GM11168 (cell line): ENCODE data around the gene GAA.
"Not testable (repeated sequence)": the region's sequence is repeated elsewhere in the genome, so short reads cannot be mapped to it uniquely, and the experiment has no call there.

ENCODE experiments used
- in situ Hi-C: fragments of 300-500 bp; cut with MboI; formaldehyde crosslinking; loops from one replicate; pipeline ENCODE4 v1.12.0; 2022; ENCODE audit warnings: low sequenced_read_pairs; ENCODE audit not compliant: unreplicated experiment

Gene GAA

DNA sequence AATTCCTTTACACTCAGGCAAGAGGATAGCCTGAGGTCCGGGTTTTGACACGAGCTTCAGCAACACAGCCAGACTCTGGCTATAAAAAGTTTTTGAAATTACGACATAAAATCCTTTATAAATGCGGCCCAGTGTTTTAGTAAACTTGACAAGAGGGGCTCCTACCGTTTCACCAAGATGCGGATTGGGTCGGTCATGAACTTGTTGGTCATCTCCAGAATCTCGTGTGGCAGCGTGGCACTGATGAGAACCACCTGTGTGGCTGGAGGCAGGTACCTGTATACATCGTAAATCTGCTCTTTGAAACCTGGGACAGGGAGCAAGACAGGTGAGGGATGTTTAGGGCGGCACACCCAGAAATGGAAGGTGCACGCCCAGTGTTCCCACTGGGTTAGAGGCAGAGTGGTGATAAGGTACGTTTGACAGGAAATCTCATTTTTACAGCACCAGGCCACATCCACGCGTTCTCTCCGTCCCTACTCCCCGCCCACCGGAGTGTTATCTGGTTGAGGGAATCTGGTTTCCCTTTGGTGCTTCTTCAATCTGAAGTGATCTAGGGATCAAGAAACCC, 37.6 kb downstream of the GAA start:
- in situ Hi-C loops: no loop called here

DNA sequence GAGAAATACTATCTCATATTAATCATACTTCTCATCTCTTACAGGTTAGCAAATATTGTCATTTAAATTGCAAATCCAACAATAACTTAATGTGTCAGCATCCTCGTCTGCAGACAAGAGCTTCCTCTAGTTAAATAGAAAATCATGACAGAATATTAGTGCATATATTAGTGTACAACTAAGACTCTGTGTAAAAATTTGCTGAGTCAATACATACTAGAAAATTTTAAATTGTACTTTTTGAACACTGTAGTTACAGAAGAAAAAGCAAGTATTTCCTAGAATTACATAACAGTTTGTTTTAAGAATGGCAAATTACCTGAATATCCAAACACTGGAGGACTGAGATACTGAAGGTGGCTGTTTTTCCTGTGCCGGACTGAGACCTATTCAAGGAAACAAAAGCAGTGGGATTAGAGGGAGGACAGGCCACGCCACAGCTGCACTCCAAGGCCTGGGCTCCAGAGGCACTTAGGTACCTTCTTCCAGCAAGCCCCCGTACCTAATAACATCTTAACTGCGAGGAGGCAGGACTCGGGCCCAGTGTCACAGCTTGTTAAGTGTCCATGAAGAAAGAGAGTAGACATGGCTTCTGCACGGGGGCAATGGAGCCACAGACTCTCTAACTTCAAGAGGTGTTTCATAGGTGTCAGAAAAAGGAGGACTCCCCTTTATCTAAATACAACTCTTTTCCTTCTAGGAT, 40.2 kb downstream of the GAA start:
- in situ Hi-C loops: no loop called here

DNA sequence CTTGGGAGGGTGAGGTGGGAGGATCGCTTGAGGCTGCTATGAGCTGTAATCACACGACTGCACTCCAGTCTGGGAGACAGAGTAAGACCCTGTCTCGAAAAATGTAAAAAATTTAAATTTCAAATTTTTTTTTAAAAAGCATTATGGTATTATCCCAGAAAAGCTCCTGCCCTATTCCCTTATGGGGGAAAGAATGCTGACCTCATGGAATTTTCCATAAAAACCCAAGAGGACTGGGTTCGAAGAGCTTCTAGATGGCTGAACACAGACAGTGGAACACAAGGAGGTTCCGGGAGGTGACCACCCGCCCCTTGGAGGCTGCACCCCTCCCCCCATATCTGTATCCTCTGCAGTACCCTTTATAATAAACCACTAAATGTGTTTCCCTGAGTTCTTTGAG, 41.5 kb downstream of the GAA start:
- in situ Hi-C loops: no loop called here

DNA sequence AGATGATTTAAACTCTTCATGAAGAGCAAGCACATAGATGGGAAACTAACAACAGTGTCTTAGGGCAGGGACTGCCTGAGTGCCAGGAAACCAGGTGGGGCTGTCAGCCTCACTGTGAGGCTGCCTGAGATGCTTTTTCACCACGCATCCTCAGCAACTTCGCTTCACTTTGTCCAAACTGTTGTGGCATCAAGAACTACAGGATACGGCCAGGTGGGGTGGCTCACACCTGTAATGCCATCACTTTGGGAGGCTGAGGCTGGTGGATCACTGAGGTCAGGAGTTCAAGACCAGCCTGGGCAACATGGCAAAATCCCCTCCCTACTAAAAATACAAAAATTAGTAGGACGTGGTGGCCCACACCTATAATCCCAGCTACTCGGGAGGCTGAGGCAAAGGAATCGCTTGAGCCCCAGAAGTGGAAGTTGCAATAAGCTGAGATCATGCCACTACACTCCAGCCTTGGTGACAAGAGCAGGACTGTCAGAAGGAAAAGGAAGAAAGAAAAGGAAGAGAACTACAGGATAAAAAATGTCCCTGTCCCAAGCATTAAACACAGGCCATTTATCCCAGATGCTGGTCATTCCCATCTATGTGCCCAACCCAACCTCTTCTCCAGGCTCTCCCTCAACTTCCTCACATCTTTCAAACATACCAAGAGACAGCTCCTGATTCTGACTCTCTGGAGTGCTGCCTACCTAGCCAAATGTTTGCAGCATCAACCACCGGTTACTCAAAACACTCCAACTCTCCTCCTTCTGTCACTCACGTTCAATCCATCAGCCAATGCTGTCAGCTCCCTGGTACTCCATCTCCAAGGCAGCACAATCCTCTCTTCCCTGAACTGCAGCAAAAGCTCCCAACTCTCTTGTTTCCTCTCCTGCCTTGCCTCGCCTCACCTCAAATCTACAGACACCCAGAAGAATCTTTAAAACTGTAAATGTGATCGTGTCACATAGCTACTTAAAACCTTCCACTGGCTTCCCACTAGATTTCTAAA, 44.0 kb downstream of the GAA start:
- in situ Hi-C loops: no loop called here

DNA sequence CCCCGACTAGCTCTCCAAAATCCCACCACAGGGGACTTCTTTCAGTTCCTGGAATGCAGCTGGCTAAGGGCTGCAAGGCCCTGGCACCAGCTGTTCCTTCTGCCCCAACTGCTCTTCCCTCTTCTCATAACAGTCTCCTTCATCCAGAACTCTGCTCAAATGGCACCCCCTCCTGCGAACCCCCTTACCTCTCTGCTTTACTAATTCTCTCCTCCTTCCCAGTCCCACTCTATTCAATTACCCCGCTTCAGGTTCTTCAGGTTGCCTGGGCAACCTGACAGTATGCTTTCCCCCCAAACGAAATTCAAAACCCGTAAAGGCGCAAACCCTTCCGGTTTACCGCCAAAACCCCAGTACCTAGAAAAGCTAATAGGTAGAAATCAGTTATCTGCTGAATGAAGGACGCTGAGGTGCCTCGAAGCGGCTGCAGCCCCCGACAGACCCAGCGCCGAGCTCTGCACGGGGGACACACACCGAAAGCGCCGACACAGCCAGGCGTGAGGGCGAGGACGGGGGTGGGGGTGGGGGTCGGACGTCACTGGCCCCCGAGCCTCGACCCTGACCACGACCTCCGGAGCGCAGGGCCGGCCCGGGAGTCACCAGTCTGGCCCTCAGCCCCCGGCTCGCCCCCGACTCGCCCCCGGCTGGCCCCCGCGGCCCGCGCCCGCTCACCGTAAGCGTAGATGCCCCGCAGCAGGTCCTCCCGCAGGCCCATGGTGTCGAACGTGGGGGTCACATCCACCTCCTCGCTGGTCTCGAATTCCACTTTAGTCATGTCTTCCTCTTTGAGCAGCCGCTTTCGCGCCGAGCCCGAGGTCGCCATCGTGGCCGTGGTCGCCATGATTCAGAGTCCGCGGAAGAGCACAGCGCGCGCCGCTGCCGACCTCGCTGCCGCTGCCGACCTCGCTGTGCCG, 45.0 kb downstream of the GAA start:
- in situ Hi-C loops: no loop called here

DNA sequence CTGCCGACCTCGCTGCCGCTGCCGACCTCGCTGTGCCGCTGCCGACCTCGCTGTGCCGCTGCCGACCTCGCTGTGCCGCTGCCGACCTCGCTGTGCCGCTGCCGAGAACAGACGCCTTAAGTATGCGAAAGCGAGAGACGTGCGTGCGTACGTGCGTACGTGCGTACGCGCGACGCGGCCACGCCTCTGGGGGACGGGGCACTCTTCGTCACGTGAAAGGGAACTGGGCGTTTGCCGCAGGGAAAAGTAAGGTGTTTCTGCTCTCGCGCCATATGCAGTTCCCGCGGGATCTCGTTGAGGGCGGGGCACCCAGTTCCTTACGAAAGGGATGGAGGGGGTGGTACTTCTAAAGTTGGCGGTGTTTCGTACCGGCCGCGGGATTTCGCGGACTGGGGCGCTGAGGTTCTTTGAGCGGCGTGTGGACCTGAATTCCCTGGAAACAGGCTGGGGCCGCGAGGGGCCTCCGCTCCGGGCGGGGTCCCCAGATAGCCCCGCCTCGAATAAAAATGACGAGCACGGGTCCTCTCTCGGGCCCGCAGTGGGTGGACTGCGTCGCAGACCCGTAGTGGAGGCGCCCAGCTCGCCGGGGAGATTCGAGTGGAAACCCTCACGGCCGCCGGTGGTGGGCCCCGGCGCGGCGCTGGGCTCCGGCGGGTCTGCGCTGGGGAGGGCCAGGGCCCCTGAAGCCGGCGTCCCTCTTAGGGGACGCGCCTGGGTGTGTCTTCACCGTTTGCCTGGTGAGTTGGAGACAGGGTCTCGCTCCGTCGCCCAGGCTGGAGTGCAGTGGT, 45.8 kb downstream of the GAA start, which contains the start of gene EIF4A3:
TSS of gene EIF4A3 (minus strand) at position 94 of the 788 bp plus-strand sequence. CDS start 167 bp downstream, outside the sequence.
- in situ Hi-C loops: no loop called here

DNA sequence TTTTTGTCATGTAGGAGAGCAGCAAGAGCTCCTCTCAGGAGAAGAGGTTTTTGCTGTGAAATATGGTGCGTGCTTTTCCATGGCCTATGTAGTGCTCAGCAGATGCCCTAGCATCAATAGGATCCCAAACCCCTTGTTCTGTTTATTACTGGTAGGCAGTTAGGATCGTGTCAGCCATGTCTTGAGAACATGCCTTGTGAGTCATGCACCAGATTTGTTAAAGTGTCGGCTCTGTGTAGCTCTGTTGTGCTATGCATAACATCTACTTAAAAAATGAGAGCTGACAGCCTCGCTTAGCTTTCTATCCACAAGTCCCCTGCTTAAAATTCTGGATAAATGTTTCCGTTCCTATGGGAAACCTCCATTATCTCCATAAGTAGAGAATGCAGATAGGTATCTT, 50.0 kb downstream of the GAA start:
- in situ Hi-C loops: loop anchor here (5.0 kb wide), 1 partner anchor 106 kb away; no protein-coding TSS in a partner anchor

DNA sequence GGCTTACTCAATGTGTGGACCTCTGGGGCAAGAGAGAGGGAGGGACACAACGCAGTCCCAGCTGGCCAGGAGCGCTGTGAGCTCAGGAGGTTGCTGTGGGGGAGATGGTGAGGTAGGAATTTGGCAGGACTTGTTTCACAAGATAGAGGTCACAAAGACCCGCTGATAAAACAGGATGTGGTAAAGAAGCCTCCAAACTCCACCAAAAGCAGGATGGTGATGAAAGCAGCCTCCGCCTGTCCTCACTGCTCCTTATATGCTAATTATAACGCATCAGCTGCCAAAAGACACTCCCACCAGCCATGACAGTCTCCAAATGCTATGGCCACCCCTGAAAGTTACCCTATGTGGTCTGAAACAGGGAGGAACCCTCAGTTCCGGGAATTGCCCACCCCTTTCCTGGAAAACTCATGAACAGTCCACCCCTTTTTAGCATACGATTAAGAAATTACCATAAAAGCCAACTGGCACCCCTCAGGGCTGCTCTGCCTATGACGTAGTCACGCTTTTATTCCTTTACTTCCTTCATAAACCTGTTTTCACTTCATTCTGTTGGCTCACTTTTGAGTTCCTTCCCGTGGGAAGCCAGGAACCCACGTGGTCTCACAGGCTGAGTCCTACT, 50.8 kb downstream of the GAA start:
- in situ Hi-C loops: loop anchor here (5.0 kb wide), 1 partner anchor 105 kb away; no protein-coding TSS in a partner anchor

DNA sequence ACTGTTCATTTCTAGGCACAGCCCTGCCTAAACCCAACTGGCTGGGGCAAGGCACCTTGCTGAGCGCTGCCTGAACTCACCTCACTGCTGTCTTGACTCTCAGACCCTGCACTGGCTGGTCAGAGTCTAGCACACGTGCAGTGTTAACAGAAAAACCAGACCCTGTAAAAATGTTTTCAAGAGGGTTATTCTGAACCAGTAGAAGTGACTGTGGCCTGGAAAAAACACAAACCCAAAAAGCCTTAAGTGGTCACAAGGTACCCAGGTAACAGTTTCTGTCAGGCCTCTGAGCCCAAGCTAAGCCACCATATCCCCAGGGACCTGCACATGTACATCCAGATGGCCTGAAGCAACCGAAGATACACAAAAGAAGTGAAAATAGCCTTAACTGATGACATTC, 51.6 kb downstream of the GAA start:
- in situ Hi-C loops: loop anchor here (5.0 kb wide), 1 partner anchor 104 kb away; no protein-coding TSS in a partner anchor

DNA sequence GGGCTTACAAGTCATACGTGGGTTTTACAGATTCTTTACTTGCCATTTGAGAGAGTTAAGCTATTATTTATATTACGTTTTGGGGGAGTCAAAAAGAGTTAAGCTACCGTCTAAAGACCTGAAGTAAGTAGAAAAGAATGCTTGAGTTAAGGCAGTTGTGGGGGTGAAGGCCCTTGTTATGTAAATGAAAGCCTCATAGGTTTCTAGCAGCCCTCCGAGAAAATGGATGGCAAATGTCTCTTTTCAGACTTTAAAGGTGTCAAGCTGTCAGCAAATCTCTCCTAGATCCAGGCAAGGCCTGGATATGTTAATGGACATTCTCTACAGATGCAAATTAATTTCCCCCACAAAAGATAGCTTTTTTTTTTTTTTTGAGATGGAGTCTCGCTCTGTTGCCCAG, 52.8 kb downstream of the GAA start:
- in situ Hi-C loops: loop anchor here (5.0 kb wide), 1 partner anchor 103 kb away; no protein-coding TSS in a partner anchor

DNA sequence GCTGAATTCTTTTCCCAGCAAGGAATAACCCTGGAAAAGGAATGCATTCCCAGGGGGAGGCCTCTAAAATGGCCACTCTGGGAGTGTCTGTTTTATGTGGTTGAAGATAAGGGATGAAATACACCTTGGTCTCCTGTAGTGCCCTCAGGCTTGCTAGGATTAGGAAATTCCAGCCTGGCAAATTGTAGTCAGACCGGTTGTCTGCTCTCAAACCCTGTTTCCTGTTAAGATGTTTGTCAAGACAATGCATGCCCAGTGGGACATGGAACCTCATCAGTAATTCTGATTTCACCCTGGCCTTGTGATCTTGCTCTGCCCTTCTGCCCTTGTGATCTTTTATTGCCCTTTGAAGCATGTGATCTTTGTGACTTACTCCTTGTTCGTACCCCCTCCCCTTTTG, 54.2 kb downstream of the GAA start:
- in situ Hi-C loops: not testable (repeated sequence)

DNA sequence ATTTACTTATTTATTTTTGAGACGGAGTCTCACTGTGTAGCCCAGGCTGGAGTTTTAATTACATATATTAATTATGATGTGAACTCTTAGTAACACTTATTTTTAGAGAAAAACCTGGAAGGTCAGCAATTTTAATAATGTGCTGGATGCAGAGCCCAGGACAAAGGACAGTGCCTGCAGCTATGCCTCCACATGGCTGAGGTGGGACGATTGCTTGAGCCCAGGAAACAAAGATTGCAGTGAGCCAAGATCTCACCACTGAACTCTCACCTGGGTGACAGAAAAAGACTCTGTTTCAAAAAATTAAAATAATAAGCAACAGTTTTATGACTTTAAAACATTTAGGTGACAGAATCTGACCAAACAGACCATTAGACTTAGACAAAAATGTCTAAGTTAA, 57.5 kb downstream of the GAA start:
- in situ Hi-C loops: no loop called here

DNA sequence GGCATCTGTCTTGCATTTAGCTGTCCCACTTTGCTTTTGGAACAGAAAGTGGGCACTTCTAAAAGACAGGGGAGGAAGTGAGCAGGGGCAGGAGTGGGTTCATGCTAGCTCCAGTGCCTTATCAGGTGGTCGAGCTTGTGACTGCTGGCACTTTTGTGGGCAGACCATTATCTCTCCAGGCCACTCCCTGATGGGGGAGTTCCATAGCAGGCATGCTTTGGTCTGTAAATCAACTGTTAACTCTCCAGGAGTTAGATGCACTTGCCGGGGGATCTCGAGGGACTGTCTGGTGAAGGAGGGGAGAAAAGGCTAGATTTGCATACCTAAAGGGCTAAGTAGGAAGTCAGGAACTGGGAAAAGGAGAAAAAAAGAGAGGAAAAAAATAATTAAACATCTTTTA, 59.2 kb downstream of the GAA start:
- in situ Hi-C loops: no loop called here

DNA sequence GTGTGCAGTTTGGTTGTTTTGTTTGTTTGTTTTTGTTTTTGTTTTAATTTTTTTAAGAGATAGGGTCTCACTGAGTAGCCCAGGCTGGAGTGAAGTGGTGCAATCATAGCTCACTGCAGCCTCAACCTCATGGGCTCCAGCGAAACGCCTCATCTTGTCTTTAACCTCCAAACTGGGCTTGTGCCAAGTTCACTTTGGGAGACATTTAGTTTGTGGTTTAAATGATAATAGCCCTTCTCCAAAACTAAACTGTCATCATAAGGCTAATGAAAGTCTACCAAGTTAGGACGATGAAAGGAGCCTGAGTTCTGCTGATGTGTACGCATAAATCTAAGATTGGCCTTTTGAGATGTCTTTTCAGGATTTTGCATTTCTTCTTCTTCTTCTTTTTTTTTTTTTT, 62.0 kb downstream of the GAA start:
- in situ Hi-C loops: no loop called here

DNA sequence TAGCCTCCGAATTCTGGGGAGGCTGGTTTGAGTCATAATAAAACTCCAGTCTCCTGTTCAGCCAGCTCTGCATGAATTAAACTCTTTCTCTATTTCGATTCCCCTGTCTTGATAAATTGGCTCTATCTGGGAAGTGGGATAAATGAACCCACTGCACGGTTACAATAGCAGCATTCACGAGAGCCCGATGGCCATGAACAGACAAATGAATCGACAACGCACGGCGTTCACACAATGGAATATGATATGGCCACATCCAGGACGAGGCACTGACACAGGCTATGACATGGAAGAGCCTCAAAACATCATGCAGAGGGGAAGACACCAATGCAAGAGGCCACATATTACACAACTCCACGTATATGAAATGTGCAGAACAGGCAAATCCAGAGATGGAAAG, 62.8 kb downstream of the GAA start:
- in situ Hi-C loops: no loop called here

DNA sequence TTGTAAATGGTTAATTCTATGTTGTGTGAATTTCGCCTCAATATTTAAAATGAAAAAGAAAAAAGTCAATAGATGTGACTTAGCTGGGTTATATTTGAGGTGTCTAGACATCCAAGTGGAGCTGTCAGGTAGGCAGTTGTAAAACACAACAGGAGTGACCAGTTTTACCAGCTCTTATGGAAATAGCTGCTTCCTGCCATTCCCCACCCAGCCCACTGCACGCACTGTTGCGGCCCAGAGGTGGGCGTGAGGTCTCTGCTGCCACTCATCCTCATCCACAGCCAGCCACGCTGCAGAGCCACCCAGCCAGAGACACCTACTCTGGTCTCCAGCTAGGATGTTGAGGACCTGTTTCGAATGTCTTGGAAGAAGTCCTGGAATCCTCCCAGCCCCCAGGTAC, 65.1 kb downstream of the GAA start:
- in situ Hi-C loops: no loop called here

DNA sequence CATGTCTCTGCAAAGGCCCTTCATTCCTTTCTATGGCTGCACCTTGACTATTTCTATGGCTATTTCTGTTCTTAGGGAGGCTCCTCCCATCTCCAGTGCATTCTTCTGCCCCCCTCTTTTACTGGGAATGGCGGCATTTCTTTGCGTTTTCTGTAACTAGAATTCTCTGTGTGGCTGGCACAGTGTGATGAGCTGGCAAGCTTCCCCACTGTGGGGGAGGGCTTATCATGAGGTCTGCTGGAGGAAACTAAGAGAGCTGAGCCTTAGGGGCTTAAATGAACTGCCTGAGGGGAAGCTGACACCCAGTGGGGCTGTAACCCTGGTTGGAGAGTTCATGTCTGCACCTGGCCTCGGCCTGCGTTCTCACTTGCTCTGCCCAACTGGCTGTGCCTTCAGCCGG, 67.0 kb downstream of the GAA start:
- in situ Hi-C loops: no loop called here

DNA sequence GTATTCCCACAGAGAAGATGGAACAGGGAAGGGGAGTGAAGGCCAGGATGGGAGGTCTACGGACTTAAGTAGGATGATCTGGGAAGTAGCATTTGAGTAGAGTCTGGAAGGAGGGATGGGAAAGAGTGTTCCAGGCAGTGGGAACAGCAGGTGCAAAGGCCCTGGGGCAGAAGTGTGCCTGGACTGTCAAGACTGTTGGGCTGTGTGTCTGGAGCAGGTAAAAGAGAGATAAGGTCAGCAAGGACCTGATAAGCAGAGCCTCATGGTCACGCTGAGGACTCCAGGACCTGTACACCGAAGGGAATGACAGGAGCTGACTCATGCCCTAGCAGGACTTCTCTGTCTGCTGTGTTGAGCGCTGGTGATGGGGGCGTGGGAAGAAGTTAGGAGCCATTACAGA, 67.7 kb downstream of the GAA start:
- in situ Hi-C loops: no loop called here
